SK-N-SH treated with all-trans-retinoic acid at 6 μM for 48 hours (cell line): ENCODE measurements around the gene EBP.

ENCODE experiments used
- ATAC-seq: fragments of 200-7000 bp; cut with Tn5 transposase; 3 replicates; pipeline ENCODE4 v1.9.1; 2020; ENCODE audit warnings: mild to moderate bottlenecking, moderate library complexity
- ARNTL ChIP-seq: fragments of 450-650 bp; formaldehyde crosslinking; IDR thresholded peaks from 2 replicates; pipeline ENCODE4 v1.5.0; 2020; ENCODE audit warnings: low read depth, mild to moderate bottlenecking, moderate library complexity, borderline replicate concordance
- BACH2 ChIP-seq: fragments of 250-450 bp; sonication (Bioruptor Pico); IDR thresholded peaks from 2 replicates; pipeline ENCODE4 v1.9.0; 2021; ENCODE audit warnings: mild to moderate bottlenecking, borderline replicate concordance
- CSDC2 ChIP-seq: fragments of 250-450 bp; sonication (Bioruptor Pico); IDR thresholded peaks from 2 replicates; pipeline ENCODE4 v1.5.0; 2020; ENCODE audit warnings: mild to moderate bottlenecking, moderate library complexity
- CSRNP3 ChIP-seq: fragments of 250-450 bp; sonication (Bioruptor Pico); IDR thresholded peaks from 2 replicates; pipeline ENCODE4 v1.5.1; 2021; ENCODE audit warnings: mild to moderate bottlenecking, moderate library complexity
- ESRRG ChIP-seq: fragments of 250-450 bp; sonication (Bioruptor Pico); IDR thresholded peaks from 2 replicates; pipeline ENCODE4 v1.6.1; 2021; ENCODE audit warnings: mild to moderate bottlenecking
- ISL1 ChIP-seq: fragments of 250-450 bp; sonication (Bioruptor Pico); IDR thresholded peaks from 2 replicates; pipeline ENCODE4 v2.1.2; 2022; ENCODE audit warnings: mild to moderate bottlenecking, moderate library complexity
- OSR1 ChIP-seq: fragments of 250-450 bp; sonication (Bioruptor Pico); IDR thresholded peaks from 2 replicates; pipeline ENCODE4 v1.8.0; 2022; ENCODE audit warnings: moderate library complexity, mild to moderate bottlenecking, inconsistent platforms
- PPARA ChIP-seq: fragments of 250-450 bp; sonication (Bioruptor Pico); IDR thresholded peaks from 2 replicates; pipeline ENCODE4 v1.5.0; 2020; ENCODE audit warnings: mild to moderate bottlenecking, borderline replicate concordance
- RARB ChIP-seq: fragments of 250-450 bp; sonication (Bioruptor Pico); IDR thresholded peaks from 2 replicates; pipeline ENCODE4 v1.8.0; 2021; ENCODE audit warnings: mild to moderate bottlenecking, moderate library complexity
- SNAI2 ChIP-seq: fragments of 250-450 bp; sonication (Bioruptor Pico); IDR thresholded peaks from 2 replicates; pipeline ENCODE4 v1.5.0; 2020; ENCODE audit warnings: mild to moderate bottlenecking, moderate library complexity
- TCF4 ChIP-seq: fragments of 250-450 bp; sonication (Bioruptor Pico); IDR thresholded peaks from 2 replicates; pipeline ENCODE4 v1.8.0; 2021; ENCODE audit warnings: mild to moderate bottlenecking, moderate library complexity, borderline replicate concordance
- ZC3H10 ChIP-seq: fragments of 250-450 bp; sonication (Bioruptor Pico); IDR thresholded peaks from 2 replicates; pipeline ENCODE4 v1.5.1; 2021; ENCODE audit warnings: mild to moderate bottlenecking, moderate library complexity
- ZFP30 ChIP-seq: fragments of 450-650 bp; formaldehyde crosslinking; IDR thresholded peaks from 2 replicates; pipeline ENCODE4 v1.5.0; 2022; ENCODE audit warnings: mild to moderate bottlenecking, moderate library complexity
- ZNF70 ChIP-seq: fragments of 450-650 bp; formaldehyde crosslinking; IDR thresholded peaks from 2 replicates; pipeline ENCODE4 v1.5.0; 2020; ENCODE audit warnings: mild to moderate bottlenecking, moderate library complexity
- TF ChIP-seq, protein P1 (sequence below): fragments of 250-450 bp; sonication (Bioruptor Pico); IDR thresholded peaks from 2 replicates; pipeline ENCODE4 v1.8.0; 2020; ENCODE audit warnings: mild to moderate bottlenecking, moderate library complexity, borderline replicate concordance
- TF ChIP-seq, protein P2 (sequence below): fragments of 250-450 bp; sonication (Bioruptor Pico); IDR thresholded peaks from 2 replicates; pipeline ENCODE4 v1.8.0; 2021; ENCODE audit warnings: low read depth, mild to moderate bottlenecking, moderate library complexity, borderline replicate concordance
- TF ChIP-seq, protein P3 (sequence below): fragments of 250-450 bp; sonication (Bioruptor Pico); IDR thresholded peaks from 2 replicates; pipeline ENCODE4 v1.5.1; 2020; ENCODE audit warnings: low read depth, mild to moderate bottlenecking, moderate library complexity

Gene EBP

GRCh38 chrX:48492293-48492910 is 29.2 kb upstream of the EBP start:
- TF ChIP-seq, protein P1, sequence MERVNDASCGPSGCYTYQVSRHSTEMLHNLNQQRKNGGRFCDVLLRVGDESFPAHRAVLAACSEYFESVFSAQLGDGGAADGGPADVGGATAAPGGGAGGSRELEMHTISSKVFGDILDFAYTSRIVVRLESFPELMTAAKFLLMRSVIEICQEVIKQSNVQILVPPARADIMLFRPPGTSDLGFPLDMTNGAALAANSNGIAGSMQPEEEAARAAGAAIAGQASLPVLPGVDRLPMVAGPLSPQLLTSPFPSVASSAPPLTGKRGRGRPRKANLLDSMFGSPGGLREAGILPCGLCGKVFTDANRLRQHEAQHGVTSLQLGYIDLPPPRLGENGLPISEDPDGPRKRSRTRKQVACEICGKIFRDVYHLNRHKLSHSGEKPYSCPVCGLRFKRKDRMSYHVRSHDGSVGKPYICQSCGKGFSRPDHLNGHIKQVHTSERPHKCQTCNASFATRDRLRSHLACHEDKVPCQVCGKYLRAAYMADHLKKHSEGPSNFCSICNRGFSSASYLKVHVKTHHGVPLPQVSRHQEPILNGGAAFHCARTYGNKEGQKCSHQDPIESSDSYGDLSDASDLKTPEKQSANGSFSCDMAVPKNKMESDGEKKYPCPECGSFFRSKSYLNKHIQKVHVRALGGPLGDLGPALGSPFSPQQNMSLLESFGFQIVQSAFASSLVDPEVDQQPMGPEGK (CRISPR knock-in tag) = no peak
- TF ChIP-seq, protein P2, sequence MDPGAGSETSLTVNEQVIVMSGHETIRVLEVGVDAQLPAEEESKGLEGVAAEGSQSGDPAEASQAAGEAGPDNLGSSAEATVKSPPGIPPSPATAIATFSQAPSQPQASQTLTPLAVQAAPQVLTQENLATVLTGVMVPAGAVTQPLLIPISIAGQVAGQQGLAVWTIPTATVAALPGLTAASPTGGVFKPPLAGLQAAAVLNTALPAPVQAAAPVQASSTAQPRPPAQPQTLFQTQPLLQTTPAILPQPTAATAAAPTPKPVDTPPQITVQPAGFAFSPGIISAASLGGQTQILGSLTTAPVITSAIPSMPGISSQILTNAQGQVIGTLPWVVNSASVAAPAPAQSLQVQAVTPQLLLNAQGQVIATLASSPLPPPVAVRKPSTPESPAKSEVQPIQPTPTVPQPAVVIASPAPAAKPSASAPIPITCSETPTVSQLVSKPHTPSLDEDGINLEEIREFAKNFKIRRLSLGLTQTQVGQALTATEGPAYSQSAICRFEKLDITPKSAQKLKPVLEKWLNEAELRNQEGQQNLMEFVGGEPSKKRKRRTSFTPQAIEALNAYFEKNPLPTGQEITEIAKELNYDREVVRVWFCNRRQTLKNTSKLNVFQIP (CRISPR knock-in tag) = no peak
- TF ChIP-seq ZNF70 (CRISPR knock-in tag) (no peak), ZFP30 (CRISPR knock-in tag) (no peak), ESRRG (CRISPR knock-in tag) (no peak), CSDC2 (CRISPR knock-in tag) (no peak), PPARA (no peak), CSRNP3 (CRISPR knock-in tag) (no peak), SNAI2 (CRISPR knock-in tag) (no peak), TCF4 (no peak)
- TF ChIP-seq, protein P3, sequence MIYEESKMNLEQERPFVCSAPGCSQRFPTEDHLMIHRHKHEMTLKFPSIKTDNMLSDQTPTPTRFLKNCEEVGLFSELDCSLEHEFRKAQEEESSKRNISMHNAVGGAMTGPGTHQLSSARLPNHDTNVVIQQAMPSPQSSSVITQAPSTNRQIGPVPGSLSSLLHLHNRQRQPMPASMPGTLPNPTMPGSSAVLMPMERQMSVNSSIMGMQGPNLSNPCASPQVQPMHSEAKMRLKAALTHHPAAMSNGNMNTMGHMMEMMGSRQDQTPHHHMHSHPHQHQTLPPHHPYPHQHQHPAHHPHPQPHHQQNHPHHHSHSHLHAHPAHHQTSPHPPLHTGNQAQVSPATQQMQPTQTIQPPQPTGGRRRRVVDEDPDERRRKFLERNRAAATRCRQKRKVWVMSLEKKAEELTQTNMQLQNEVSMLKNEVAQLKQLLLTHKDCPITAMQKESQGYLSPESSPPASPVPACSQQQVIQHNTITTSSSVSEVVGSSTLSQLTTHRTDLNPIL (CRISPR knock-in tag) = no peak
- no peak; the same call in 2 of the 3 replicates for ATAC-seq

DNA sequence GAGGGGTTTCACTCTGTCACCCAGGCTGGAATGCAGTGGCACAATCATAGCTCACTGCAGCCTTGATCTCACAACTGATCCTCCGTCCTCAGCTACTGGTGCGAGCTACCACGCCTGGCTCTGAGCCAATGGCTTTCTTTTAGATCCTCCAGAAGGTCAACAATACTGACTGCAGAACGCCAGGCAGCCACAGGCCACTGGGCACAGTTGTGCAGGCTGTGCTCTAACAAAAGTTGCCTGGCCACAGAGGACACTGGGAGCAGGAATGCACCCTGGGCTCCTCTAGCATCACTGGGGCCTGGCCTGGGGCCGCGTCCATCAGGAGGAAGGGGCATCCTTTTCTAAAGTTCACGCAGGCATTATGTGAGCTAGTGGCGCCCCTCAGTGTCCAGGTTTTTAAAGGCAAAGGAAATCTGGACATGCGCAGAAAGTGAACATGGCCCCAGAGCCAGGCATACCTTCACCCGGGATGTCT is 27.7 kb upstream of the EBP start:
- no peak for TF ChIP-seq CSRNP3 (CRISPR knock-in tag)
- no peak for TF ChIP-seq ZC3H10 (CRISPR knock-in tag)
- TF ChIP-seq, protein P2 (CRISPR knock-in tag) = no peak
- TF ChIP-seq, protein P1 (CRISPR knock-in tag) = no peak
- TF ChIP-seq TCF4 = no peak
- no peak for TF ChIP-seq ISL1 (CRISPR knock-in tag)
- TF ChIP-seq CSDC2 (CRISPR knock-in tag) = no peak
- TF ChIP-seq SNAI2 (CRISPR knock-in tag) = no peak
- no peak for TF ChIP-seq BACH2 (CRISPR knock-in tag)
- no peak for TF ChIP-seq RARB (CRISPR knock-in tag)
- no peak for TF ChIP-seq OSR1 (CRISPR knock-in tag)
- TF ChIP-seq, protein P3 (CRISPR knock-in tag) = no peak
- no peak for TF ChIP-seq ARNTL
- peak; percentile 20; the same call in 2 of the 3 replicates for ATAC-seq
